ENCODE measurements around the gene ATAD1.

DNA sequence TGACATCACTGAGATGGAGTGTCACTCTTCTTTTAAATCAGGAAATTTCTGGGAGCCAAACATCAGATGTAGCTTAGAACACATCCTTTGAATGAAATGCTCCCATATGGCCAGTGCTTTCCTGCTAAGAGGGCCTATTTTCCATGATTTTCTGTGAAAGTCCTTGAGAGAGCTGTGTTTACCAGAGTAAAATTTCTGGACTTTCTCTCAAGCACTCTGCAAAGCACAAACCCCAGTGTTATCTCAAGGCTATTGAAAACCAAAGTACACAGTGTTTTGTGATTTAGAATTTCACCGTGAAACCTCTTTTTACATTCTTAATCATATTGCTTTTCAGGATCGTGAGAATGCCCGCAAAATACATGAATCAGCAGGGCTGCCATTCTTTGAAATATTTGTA lies 104.3 kb downstream of the ATAD1 start:
- TF ChIP-seq, protein P1, sequence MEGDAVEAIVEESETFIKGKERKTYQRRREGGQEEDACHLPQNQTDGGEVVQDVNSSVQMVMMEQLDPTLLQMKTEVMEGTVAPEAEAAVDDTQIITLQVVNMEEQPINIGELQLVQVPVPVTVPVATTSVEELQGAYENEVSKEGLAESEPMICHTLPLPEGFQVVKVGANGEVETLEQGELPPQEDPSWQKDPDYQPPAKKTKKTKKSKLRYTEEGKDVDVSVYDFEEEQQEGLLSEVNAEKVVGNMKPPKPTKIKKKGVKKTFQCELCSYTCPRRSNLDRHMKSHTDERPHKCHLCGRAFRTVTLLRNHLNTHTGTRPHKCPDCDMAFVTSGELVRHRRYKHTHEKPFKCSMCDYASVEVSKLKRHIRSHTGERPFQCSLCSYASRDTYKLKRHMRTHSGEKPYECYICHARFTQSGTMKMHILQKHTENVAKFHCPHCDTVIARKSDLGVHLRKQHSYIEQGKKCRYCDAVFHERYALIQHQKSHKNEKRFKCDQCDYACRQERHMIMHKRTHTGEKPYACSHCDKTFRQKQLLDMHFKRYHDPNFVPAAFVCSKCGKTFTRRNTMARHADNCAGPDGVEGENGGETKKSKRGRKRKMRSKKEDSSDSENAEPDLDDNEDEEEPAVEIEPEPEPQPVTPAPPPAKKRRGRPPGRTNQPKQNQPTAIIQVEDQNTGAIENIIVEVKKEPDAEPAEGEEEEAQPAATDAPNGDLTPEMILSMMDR (conservative IDR thresholded peaks at IDR 0.05; ENCODE audit: low read depth, low read length): no peak
- no peak for TF ChIP-seq EZH2 (IDR thresholded peaks at IDR 0.05; ENCODE audit: low read length, unreplicated experiment)

Measured in PC-3 (cell line).